ENCODE data around the gene HOXD12.
A peak's percentile ranks its signal among the peaks of the same experiment; 100 is the strongest.

GRCh38 chr2:176097820-176098365 is 1.7 kb upstream of the HOXD12 start:
- TF ChIP-seq CTCF (conservative IDR thresholded peaks at IDR 0.05; ENCODE audit: low read depth in 2 of 2) (0 out of 4 replicates have a peak, but pooled peaks of 1 of the 2 experiments have one; percentile 5), POLR2AphosphoS5 (IDR thresholded peaks at IDR 0.05; ENCODE audit: low read depth) (no peak), EZH2phosphoT487 (IDR thresholded peaks at IDR 0.05; ENCODE audit: unreplicated experiment) (peak; percentile 60), EZH2 (IDR thresholded peaks at IDR 0.05; ENCODE audit: low read depth, unreplicated experiment) (peak; percentile 95), JUNB (IDR thresholded peaks at IDR 0.05; ENCODE audit: unreplicated experiment) (no peak), REST (IDR thresholded peaks at IDR 0.05; ENCODE audit: unreplicated experiment) (no peak)
